GM18519 (cell line): ENCODE data around the gene MED9.
"Not testable (repeated sequence)": the region's sequence is repeated elsewhere in the genome, so short reads cannot be mapped to it uniquely, and the experiment has no call there.

Experiments
- ATAC-seq: cut with Tn5 transposase; IDR thresholded peaks from one replicate; pipeline ENCODE4 v1.9.1; 2021; ENCODE audit warnings: mild to moderate bottlenecking, moderate library complexity; ENCODE audit not compliant: unreplicated experiment, low FRiP score

The MED9 gene

DNA sequence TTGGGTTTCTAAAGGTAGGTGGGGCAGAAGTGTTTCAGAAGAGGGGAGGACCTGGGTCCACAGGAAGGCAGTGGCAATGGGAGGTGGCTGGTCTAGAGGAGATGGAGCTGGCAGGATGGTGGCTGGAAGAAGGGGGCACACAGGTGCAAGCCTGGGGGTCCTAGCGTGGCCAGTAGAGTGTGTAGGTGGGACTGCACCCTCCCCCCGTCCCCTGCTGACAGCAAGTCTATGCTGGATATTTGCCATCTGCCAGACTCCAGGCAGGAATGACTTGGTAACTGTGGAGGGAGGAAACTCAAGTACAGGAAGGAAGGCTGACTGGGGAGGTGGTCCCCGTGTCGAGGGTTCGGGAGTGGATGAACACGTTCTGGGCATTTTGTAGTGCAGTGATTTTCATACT is 8.6 kb downstream of the MED9 start:
- ATAC-seq = no peak

DNA sequence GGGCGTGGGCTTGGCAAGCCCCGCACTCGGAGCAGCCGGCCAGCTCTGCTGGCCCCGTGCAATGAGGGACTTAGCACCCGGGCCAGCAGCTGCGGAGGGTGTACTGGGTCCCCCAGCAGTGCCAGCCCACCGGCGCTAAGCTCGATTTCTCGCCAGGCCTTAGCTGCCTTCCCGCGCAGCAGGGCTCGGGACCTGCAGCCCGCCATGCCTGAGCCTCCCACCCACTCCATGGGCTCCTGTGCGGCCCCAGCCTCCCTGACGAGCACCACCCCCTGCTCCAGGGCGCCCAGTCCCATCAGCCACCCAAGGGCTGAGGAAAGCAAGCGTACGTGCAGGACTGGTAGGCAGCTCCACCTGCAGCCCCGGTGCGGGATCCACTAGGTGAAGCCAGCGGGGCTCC is 9.6 kb downstream of the MED9 start:
- ATAC-seq = not testable (repeated sequence)

DNA sequence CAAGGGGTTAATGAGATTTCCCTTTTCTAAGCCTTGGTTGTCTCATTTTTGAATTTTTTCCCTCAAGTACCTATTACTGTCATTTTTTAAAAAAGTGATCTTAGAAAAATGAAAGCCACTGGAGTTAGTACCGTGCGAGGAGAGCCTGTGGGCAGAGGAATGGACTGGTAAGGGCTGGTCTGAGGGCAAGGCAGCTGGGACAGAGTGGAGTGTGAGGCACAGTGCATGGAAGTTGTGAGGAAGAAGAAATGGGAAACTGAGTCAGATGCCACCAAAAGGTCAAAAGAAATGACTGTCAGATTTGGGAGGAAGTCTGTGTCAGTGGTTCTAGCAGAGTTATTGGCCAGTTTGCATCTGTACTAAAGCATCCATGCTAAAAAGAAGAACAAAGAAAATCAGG is 11.2 kb downstream of the MED9 start:
- no peak for ATAC-seq

DNA sequence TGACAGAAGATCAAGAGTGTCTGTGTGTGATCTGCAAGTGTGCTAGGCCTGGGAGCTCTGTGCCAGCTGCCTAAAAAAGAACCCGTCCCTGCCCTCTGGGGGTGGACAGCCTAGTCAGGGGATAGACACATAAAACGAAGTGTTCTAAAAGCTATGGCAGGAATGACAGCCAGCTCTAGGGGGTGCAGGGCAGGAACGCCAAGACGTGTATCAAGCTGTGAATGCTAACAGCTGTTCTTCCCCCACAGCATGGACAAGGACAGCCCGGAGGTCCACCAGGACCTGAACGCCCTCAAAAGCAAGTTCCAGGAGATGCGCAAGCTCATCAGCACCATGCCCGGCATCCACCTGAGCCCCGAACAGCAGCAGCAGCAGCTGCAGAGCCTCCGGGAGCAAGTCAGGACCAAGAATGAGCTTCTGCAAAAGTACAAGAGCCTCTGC is 14.3 kb downstream of the MED9 start:
- no peak for ATAC-seq

DNA sequence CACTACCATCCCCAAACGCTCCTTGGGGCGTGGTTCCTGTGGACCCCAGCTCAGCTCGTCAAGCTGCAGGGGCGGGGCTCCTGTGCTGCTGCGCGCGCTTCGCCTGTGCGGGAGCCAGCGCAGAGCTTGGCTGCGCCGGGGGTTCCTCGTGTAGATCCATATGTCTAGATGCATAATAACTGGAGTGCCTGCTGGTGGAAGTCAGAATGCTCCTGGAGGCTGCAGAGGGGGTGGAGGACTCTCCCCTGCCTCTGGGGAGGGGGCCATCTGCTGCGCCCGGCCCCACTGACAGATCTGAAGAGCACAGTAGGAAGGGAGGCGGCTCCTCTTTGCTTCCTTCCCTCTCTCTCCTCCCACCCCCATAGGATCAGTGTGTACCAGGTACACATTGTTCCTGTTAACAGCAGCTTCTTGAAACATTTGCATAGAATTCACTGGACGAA is 14.8 kb downstream of the MED9 start:
- no peak for ATAC-seq

DNA sequence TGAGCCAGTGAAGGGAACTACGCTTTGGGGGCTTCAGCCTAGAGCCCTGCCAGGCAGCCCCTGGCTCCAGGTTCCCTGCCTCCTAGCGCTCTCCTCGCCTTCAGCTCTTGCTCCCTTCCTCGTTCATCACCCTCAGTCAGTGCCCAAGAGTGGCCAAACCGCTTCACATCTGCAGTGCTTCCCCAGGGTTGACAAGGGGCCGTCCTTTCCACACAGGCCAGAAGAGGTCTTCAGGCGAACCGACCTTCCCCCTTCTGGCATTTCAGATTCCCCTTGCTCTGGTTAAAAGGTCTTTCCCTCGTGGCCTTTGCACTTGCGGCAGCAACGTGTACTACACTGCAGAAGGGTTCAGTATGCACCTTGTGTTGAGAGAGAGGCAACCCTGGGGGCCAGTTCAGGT is 15.3 kb downstream of the MED9 start:
- no peak for ATAC-seq

DNA sequence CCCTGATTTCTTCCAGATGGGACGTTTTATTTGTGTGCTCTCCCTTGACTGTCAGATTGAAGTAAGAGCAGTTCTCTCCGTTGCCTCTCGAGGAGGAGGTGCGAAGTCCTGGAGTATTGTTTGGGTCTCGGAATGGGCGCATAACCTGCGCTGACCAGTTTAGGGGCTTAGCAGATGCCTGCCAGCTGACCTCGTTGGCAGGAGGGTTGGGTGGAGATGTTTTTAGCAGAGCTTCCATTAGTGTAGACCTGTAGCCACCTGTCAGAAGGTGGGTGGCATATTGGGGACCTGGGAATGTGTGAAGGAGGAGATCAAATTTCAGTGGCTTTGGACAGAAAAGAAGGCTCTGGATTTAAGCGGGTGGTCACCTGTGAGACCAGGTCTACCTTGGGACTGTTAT is 15.8 kb downstream of the MED9 start:
- ATAC-seq = no peak

DNA sequence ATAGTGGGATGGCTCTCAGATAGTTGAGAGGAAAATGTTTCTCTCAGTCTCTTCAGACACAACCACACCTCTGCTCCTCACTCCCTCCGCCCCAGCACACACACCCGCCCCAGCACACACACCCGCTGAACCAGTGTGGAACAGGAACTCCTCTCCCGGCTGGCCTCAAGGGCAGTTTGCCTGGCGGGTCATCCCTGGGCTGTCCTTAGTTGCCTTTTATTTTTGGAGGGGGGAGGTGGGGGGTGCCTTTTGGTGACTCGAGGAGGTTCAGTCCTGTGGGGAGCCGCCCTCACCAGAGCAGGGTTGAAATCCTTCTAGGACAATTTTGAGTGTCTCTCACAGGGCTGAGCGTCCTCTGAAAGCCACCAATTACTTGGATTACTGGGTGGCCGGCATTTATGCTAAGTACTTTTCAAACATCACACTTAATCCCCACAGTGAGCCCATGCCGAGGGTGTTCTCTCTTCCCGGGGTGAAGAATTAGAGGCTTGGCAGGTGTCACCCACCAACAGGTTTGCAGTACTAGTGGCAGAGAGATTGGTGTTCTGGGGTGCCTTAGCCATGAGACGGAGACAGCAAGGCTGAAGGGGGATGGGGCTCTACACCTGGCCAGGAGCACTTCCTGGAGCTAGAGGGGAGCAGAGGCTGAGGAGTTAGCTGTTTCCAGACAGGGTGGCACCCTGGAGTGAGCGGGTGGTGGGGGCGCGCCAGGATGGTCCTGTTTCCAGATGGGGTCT is 16.6 kb downstream of the MED9 start:
- ATAC-seq = no peak

DNA sequence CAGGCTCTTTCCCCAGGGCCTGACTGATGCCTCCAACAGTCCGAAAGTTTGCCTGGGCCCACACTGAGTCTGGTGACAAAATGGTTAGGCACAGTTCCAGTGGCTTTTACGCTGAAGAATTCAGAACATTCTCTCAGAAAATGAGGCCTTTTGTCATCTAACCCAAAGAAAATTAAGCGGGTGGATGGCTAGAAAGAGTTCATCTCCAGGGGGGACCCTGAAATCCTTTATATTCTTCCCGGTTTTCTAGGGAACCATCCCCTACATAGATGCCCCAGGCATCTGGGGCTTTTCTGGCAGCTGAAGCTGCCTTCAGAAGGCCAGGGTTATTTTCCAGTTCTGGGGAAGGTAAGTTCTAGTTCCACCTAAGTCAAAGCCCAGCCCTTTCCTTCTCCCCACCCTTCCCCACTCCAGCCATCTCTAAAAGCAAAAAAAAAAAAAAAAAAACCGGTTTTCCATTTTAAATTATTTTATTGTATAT is 17.2 kb downstream of the MED9 start:
- no peak for ATAC-seq

DNA sequence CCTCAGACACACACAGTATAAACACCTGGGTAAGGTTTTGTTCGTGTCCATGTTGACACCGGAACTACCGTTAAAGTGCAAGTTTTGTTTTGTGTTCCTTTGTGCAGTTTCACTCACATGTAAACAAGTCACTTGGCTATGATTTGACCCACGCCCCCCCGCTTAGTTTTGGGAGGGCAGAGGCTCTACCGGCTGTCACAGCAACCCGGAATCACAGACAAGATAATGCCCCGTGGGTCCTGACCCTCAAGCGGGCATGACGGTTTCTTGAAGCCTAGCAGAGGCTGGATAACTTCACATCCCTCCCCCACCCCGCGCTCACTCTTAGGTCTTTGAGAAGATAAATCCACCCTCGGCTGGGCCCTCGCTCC is 17.7 kb downstream of the MED9 start:
- no peak for ATAC-seq

DNA sequence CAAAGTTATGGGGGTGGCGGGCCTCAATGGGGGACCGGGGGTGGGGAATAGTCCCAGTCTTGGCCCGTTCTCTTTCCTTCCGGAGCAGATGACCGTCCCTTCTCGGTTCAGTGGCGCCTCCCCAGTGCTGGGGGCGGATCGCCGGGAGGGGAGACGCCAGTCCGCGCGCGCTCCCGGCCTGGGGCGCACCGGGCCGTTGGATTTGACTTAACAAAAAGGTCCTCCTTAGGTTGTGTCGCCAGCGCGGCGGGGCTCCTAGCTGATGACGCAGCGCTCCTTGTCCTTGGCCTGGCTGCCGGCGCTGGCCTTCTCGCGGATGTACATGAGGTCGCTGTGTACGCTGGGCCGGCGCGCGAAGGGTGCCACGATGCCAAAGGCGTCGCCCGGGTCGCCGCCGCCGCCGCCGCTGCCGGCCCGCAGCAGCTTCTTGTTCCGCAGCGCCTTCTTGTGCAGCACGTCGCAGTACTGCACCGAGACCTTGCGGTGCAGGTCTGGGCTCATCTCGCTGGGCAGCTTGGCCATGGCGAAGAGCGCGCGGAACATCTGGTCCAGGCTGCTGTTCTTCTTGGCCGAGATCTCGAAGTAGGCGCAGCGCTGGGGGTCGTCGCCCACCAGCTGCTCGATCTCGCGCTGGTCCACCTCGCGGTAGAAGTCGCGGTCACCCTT is 18.2 kb downstream of the MED9 start:
- no peak for ATAC-seq

DNA sequence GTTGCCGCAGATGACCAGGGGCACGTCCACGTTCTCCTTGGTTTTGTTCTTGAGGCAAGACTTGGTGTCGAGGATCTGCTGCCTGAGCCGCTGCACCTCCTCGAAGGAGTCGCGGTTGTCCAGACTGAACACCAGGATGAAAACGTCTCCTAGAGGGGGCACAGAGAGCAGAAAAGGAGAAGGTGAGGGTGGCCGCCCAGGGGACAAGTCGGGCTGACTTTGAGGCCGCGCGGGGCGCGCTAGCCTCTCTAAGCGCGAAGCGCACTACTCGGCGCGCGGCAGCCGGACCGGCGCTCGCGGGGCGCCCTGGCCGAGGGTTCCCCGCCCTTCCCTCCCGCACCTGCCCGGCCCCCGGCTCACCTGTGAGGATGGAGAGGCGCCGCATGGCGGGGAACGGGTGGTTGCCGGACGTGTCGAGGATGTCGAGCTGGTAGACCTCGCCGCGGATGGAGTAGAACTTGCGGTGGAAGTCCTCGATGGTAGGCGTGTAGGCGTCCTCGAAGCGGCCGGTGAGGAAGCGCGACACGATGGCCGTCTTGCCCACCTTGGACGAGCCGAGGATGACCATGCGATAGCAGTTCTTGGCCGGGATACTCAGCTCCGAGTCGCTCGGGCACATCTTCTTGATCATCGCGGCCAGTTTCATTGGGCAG is 18.9 kb downstream of the MED9 start:
- no peak for ATAC-seq

DNA sequence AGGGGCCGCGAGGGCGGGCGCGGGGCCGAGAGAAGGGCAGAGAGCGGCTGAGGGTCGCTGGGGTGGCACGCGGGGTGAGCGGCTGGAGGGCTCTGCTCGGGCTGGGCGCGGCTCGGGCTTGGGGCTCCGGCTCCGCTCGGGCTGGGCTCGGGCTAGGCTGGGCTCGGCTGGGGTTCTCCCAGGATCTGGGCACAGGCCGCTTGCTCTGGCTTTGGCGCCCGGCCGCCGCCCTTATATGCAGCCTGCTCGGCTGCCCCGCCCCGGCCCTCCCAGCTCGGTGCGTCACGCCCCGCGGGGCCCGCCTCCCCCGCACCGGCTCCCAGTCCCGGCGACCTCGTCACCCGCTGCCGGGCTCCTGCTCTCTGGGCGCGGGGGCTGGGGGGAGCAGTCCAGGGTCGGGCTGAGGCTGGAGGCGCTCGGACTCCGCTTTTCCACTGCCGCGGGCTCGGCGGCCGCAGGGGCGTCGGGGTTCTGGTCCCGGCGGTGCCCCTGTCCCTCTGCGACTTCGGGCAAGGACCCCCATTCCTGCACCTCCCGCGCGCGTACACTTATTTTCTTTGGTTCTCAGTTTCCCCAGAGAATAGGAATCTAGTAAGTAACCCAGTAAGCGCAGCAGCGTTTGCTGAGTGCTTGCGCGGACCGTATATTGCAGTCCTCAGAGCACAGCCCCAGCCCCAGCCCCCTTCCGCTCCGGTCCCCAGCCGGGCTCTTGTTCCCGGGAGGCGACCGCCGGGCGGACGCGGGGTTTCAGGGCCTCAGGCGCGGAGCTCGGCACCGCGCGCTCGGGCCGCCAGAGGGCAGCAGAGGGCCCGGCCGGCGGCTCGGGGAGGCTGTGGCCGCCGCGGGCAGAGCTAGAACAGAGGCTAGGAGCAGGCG is 19.6 kb downstream of the MED9 start, which contains the start of gene RASD1:
Gene RASD1, minus strand, starts transcription at position 207 of the 876 bp plus-strand sequence. CDS start 214 bp downstream, outside the sequence.
- peak; percentile 48 for ATAC-seq

DNA sequence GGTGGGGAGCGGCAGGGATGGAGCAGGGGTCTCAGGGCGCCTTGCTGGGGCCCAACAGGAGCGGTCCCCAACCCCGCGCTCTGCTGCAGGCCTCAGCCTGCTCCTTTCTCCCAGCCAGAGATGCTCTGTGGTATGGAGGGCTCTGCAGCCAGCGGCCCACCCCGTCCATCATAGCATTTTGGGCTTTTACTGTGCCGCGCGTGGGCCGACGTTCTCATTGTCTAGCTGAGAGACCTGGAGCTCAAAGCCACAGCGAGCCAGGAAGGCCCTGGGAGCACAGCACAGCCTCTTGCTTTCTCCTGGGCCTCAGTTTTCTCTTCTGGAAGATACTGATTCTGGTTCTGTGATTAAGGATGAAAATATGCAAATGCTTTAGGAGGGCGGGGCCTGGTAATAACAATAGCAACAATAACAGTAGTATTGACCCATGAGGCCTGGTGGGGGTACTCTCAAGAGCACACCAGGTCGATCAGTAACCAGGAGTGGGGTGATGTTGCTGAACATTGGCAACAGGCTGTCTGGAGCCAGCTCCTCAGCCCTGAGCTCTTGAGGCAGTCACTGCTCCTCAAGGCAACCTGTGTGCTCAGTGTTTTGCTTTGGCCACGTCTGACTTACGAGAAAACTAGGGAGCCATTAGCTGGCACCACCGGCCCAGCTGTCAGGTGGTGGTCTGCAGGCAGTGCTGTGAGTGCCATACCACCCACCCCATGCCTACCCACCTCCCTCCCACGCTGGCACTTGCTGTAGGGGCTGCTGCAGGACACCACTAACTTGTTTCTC is 20.5 kb downstream of the MED9 start:
- no peak for ATAC-seq

DNA sequence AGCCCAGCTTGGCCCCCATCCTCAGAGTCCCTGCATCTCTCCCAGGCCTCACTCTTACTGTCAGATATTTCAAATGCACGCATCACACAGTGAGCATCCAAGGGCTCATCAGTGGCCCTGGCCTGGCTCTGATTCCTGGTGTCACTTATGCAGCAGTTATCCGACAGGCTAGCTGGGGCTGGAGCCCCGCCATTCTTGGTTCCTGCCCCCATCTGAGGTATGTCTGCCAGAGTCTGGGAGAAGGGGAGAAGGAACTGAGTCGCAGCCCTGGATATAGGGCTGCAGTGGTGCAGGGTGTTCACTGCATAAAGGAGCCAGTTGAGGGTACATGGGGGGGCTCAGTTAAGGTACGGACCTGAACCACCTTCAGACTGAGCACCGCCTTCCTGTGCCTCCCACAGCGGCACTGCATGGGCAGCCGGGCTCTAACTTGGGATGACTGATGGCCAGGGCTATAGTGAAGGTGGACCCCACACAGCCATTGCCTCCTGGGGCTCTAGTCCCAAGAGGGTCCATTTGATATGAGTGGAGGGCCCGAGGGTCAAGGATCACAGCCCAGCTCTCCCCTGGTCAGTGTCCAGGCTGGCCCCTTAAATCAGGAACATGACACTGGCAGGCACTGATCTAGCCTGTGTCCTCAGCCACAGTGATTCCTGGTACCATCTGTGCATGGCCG is 21.2 kb downstream of the MED9 start:
- no peak for ATAC-seq

DNA sequence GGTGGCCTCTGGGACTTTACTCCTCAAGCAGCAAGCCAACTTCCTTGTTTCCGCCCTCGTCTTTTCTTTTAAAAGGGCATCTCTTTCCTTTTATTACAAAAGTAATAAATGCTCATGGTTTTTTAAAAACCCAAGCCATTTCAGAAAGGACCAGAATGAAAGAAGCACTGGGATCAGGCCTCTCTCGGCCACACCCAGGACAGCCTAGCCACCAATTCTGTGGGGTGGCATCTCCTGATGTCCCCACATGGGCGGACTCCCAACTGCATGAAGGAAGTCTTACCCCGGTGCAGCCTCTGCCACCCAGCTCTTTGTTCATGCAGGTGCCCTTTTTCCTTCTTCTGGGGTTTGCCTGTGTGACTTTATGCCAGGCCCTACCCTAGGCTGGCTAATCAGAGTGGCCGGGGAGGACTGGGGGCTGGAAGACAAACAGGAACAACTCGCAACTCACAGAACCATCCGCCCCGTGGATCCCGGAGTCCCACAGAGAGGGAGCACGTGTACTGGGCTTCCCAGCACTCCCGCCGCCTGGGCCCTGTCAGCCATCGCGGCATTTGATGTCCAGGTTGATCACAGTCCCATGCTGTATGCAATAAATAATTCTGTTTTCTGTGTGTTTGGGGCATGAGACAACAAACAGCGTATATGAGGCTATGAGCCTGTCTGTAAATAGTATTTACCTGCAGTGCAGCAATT is 22.0 kb downstream of the MED9 start:
- ATAC-seq = no peak

DNA sequence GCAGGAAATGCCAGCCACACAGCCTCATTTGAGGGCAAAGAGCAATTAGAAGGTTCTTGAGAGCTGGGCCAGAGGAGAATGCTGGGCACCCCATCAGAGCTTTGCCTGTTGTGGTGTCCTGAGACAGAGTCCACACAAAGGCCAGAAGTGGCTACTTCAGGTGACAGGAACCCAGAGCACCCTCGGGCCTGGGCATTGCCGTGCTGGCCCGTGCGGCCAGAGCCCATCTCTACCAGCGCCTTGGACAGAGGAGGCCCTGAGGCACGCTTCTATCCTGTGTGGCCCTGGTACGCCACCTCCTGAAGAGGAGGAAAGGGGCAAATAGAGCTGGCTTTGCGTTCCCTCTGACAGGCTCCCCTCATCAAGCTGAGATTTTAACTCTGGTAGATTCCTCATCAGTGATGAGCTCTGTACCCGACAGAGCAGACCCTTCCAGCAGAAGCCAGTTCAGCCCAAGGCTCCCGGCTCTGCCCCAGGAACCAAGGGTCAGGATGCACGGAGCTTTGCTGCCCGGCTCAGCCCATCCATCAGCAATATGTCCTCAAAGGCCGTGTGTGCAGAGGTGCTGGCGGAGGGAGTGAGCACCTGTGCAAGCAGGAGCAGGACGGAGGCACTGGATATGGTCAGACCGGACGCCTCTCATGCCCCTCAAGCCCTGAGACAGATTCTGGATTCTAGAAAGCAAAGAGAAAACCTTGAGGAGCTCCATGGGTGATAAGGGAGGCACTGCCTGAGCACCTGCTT is 22.8 kb downstream of the MED9 start:
- ATAC-seq = no peak
